GM19239 (cell line): ENCODE results near the gene MAP3K4.

Experiments
- DNase-seq: peaks from one replicate; pipeline ENCODE4 v3.0.0; 2011; ENCODE audit warnings: low spot score; ENCODE audit not compliant: insufficient read length
- FAIRE-seq: peaks from 2 replicates; lab custom pipeline; 2011; peaks lifted over from hg19 to GRCh38; lab: Jason Lieb, UNC

Gene MAP3K4

DNA sequence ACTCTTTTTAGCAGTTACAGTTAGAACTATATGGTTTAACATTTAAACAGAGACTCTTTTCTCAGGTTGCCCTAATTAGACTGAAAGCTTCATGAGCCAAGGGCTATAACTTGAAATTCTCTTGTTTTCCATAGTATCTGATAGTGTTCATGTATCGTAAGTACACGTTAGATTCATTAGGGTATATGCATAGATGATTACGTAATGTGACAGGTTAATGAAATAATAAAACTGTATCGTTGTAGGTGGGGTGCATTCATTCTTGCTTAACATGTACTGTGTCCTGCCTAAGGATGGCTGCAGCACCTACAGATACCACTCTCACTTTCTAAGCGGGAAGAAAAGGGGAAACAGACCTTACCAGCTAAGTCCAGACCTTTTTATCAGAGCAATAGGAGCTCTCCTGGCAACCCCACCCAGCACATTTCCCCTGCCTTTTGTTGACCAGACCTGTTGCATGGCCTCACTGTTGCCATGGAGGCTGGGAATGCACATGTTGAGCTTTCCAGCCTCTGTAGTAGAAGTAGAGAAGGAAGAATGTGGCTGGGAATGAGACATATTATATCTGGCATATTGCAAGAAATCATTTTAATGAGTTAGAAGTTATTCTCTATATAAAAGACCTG, 83.0 kb downstream of the MAP3K4 start:
- DNase-seq (no peak), FAIRE-seq (no peak)

DNA sequence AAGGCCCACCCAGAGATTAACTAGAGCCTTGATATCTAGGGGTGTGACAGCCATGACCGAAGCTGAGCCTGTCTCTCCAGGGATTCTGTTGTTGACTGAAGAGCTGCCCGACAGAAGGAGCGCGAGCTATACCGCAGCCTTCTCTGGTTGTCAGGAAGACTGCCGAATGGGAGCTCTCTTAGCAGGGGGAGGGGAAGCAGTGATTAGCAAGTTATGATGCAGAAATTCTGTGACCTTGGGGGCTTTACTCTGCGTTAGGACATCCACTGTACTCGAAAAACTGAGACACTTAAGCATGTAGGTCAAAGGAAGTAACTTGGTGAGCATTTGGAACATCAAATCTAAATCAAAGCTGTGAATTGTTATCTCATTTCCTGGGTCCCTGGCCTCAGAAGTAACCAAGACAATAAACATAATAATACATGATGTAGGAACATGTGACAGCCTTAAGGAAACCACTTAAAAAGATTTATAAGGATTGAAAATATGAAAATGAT, 84.7 kb downstream of the MAP3K4 start:
- FAIRE-seq (no peak), DNase-seq (no peak)

DNA sequence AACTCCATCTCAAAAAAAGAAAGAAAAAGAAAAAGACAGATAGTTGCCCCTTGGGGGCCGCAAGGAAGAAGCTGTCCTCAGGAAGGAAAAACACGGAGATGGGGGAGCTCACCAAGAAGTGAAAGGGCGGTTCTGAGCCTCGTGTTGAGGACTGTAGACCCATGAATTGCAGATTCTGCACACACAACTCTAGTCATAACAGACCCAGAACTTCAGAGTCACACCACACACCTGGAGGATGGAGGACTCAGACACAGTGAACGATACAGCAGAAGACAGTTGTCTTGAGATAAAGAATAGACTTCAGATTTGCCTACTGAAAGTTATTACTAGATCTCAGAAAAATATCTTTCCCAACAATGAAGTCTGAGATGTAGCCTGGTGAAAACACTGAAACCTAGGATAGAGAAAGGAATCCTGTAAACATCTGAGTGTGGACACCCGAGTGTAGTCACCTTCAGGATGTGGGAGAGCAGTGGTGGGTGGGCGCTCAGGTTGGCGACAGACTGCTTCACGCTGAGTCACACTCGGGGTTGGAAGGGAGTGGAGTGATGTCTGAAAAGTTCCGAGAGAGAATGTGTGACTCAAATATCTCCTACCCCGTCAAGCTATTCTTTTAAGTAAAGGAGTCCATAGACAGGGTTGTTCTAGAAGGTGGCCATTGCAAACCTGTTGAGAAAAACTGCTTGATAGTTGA, 88.1 kb downstream of the MAP3K4 start:
- FAIRE-seq (no peak), DNase-seq (no peak)

DNA sequence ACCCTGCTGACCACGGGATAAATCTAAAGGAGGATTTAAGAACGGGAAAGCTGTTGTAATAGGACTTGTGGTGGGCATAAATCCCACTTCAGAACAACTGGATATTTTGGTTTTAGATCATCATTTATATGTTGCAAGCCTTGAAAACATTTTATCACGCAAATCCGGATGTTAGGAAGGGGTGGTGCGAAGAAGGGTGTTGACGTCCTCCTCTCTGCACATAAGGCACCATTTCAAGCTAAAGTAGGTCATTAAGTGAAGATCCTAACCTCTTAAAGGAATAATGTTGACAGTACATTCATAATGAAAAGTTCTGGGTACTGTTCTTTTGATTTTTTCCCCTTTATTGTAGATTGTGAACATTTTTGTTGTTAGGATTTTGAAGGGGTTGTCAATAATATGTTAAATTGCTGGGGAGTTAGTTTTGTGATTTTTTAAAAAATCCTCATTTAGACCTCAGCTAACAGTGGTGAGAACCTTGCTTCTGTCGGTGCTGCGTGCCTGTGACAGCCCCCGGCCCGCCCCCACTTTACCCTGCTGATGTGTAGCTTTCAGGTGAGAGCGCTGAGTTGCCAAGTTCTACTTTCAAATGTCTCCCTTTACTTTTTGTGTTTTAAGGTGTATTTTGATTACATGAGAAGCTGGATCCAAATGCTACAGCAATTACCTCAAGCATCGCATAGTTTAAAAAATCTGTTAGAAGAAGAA, 88.8 kb downstream of the MAP3K4 start:
- no peak for FAIRE-seq
- no peak for DNase-seq

DNA sequence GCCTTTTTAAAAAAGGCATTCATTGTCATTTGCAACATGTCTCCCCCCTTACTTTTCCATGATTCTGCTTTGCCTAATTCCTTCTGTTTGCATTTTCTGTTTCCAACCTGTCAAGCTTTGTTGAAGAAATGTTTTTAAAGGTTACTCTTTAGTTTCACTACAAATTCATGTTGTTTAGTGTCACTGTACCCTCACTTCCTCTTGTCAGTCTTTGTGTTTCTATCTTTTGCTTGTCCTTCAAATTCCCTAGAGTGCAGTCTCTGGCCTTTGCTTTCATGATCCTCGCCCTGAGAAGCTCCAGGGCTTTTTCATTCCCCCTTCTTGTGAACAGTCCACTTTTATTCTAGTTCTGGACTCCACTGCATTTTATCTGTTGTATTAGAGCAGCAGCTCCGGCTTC, 90.6 kb downstream of the MAP3K4 start:
- DNase-seq (no peak), FAIRE-seq (no peak)

DNA sequence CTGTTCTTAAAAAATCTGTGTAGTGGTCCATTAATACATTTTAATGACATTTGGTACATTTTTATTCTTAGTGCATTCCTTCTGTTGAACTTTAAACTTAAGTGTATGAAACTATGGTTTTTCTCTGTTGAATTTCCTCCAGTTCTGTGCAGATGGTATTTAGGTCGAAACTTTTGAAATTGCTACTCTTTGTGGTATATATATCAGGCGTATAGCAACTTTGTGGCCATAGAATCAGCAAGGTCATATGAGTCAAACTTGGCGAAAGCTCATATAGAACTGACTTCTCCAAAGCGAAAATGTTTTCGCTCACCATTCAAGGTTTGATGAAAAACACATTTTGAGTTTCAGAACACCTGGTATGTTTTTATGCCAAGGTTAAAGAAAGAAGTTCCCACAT, 93.7 kb downstream of the MAP3K4 start:
- no peak for DNase-seq
- no peak for FAIRE-seq

DNA sequence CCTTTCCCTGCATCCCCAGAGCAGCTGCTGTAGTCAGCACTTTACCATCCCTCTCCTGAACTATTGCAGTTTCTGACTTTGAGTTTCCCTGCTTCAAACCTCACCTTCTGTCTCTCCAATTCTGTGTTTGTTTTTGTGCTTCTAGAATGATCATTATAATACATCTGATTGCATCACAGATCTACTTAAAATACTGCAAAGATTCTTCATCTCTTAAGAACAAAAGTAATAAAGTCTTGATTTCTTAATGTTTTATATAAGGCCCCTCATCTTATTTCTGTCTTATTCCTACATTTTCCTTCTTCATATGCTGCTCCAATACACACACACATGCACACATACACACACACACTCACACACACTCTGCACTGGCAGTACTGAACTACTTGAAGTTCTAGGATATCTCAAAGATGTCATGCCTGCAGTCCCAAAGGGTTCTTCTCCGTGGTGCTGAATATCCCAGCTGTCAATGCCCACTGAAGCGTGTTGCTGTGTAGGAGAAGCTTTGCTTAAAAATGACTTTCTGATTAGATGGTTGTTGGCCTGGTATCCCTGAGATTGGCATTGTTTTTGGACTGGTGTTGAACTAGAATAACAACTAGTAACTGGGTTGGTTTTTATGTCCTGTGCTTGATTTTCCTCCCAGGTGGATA, 97.2 kb downstream of the MAP3K4 start:
- DNase-seq (no peak), FAIRE-seq (no peak)

DNA sequence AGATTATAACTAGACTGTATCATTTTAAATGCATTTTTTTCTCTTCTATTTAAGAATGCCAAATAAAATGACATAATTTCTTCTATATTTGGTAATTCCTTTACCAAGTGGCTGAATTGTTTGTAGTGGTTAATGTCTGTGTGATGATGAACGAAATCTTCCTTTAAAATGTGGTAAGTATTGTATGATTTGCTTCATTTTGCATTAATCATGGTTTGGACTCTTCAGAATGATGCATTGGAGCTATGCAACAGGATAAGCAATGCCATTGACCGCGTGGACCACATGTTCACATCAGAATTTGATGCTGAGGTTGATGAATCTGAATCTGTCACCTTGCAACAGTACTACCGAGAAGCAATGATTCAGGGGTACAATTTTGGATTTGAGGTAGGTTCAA, 99.6 kb downstream of the MAP3K4 start:
- FAIRE-seq: no peak
- DNase-seq: no peak

DNA sequence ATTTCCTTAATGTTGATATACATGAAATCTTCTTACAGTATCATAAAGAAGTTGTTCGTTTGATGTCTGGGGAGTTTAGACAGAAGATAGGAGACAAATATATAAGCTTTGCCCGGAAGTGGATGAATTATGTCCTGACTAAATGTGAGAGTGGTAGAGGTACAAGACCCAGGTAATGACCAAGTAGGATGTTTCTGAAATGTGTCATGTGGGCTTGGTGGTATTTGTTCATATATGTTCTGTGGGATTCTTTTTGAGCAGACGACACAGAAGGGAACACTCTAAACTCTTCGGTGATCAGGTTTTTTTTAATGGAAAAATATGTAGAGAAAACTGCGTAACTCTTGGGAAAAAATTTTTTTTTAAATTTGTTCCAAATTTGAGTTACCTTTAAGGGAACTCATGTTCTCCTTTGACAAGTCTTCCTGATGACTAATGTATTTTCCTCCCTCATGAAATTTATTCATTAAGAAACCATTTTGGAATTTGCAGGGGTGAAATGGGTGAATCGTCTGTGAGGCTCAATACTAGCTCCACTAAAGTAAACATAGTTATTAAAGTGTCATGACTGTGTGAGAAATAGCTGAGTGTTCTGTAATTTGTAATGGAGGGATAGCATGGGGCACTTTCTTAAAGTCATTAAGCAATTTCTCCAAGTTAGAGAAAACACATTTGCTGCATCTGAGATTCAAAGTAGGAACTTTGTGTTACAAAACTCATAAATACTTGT, 100.6 kb downstream of the MAP3K4 start:
- DNase-seq (no peak), FAIRE-seq (no peak)

DNA sequence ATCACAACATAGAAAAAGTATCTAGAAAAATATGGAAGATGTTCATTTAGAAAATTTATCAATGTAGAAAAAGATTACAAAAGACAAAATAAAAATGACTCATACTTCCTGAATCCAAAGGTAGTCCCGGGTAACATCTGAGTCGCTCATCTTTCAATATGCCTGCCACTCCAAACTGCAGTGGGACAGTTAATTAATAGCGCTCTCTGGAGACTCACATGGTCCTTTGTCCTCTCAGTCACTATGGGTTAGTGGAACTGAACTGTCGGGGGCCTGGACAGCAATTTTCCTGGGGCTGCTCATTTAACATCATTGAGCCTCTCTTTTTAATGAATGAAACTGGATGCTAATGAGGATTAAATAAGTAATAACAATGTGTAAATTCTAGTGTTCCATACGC, 103.4 kb downstream of the MAP3K4 start:
- FAIRE-seq: no peak
- no peak for DNase-seq

DNA sequence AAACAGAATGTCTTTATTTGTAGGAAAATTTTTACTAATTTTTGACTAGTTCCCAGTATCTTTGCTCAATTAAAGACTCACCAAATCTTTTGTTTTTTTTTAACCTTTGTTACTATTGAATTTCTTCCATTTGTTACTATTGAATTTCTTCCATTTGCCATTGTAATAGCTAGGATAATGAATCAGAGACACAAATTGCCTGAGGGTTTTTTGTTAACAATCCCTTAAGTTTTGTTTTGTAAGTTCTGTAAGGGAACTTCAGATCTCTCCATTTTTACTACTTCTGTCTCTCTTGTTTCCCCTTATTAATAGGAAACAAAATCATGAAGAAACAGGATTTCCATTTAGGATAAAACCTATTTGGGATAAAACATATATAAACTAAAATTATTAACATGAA, 104.3 kb downstream of the MAP3K4 start:
- DNase-seq: no peak
- no peak for FAIRE-seq

DNA sequence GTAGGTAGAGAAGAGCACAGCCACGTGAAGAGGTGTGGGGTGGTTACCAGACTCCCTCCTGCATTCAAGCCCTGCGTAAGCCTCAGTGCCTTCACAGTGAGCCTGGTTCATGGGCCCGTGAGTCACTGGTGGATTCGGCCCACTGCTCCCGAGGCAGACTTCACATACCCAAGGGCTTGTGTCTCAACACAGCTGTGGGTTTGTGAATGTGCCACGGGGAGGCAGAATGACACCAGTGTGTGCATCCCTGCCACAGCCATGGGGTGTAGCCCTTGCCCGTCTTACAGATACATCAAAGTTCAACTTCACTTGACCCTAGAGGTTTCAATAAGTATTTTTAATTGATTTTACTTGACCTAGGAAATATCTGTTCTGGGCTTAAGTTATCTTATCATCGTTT, 108.5 kb downstream of the MAP3K4 start:
- no peak for DNase-seq

DNA sequence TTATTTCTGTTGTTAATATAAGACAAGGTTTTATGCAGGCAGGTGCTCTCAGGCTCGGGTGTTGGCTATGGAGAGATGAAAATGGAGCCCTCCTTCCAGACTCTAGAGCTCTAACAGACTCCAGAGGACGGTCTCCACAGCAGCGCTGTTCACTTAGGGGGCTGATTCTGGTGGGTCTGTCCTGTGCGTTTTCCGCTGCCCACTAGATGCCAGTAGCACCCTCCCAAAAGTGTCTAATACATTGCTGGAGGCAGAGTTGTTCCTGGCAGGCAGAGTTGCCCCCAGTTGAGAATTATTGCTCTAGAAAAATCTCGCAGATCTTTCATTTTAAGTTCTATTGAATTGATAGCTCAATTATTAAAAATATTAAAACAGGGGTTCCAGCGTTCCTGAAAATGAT, 109.9 kb downstream of the MAP3K4 start:
- DNase-seq (no peak), FAIRE-seq (no peak)

More for the DNA sequence above, 108.5 kb downstream of the MAP3K4 start:
- FAIRE-seq: no peak

DNA sequence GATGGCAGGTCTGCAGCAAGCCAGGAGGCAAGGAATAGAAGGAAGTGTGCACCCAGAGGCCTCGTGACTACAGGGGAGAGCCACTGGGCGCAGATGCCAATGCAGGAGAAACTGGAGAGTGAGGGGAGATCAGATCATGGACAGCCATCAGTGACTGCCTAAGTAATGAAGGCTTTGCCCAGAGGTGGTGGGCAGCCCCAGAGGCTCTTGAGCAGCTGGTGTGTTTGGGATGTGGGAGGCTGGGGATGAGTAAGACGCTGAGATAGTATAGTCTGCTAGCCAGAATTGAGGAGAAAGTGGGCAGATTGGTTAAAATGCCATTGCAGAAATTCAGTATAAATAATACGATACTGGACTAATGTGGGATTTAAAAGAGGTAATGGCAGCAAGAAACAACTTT, 111.9 kb downstream of the MAP3K4 start:
- DNase-seq (no peak), FAIRE-seq (no peak)

DNA sequence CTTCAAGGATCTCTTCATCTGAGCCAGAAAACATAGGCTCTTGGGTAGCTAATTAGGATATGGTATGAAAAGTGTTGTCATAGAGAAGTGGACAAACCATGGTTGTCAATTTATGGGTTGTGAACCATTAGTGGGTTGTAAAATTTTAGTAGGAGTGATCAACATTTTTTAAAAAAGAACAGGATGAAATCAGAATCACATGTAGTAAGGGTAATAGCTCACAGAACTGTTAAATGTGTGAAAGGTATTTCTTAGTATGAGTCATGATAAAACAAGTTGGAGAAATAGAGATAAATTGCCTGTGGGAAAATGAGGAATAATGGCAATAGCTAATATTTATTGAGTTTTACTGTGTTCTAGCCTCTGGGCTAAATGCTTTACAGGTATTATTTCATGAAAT, 113.4 kb downstream of the MAP3K4 start:
- FAIRE-seq: no peak
- no peak for DNase-seq

DNA sequence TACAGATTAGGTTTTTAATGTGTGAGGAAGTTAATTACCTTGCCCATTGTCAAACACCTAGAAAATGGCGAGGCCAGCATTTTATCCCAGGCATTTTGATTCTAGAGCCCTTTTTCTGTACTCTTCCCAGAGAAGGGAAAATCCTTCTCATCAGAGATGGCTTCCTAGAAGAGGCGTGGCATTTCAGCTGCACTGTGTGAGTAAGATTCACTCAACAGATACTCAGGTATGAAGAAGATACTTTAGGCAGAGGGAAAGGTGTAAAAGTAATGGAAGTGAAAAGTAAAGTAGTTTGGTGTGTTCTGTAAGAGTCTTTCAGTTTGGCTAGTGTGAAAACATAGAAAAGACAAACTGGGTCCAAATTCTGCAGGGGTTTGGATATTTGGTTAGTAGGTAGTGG, 113.8 kb downstream of the MAP3K4 start:
- no peak for FAIRE-seq
- no peak for DNase-seq

DNA sequence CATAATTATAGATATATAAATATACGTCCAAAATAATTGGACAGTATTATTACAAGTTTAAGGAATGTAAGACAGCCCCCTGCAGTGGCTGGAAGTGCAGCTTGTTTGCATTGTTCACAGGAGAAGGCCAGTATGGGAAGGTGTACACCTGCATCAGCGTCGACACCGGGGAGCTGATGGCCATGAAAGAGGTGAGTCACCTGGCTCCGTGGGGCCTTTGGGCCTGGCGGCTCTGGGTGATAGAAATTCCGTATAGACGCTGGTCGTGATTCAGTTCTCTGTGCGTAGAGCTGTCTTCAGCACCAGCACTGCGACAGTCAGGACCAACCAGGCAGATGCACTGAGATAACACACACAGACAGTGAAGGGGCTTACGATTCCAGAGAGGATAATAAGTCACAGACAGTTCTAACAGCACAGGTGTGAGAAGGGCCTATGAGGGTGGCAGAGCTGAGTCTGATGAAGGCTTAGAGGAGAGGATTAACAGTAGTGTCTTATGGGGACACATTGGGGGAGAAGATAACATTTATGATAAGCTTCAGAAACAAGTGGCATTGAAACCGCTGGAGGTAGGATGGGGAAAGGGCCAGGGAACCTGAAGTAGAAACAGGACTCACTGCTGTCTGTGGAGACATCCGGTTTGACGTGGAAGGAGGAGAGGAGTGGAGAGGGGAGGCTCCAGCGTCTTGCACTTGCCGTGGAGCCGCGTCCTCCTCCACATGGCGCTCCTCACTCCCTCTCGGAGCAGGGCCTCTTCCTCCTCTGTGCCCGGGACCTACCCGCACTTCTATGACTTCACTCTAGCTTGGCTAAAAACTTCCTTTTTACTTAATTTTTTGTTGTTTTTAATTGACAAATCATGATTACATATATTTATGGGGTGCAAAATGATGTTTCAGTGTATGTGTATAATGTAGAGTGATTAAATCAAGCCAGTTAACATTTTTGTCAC, 116.5 kb downstream of the MAP3K4 start:
- FAIRE-seq (no peak), DNase-seq (no peak)

DNA sequence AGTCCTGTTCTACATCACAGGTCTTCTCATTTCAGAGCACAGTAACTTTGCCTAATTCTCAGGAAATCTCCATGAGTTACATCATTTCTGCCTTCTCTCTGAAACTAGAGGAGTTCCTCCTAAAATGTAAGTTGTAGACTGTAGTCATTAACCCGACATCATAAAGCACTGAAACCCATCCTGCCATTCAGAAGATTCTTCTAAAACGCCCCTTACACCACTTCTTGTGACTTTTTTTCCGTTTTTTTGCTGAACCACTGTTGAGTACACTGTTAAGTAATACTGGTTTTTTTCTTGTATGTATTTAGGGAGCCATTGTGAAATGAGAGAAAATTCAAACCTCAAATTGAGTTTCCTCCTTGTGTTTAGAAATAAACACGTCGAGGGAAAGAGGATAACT, 117.3 kb downstream of the MAP3K4 start:
- no peak for FAIRE-seq

DNA sequence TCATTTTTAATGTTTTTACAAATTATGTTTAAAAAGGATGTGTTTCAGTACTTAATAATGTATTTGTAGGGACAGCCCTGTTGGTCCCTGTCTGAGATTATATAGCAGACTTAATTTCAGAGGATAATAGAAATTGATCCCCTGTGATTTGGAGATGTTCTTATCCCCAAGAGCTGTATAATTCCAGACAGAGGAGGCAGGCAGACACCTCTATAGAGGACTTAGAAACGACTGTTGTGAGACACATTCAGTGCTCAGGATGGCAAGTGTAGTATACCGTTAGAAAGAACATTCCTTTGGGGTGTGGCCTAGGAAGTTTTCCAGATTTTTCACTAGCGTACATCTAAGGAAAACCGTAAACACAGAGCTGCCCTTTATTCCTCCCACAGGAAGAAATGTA, 117.8 kb downstream of the MAP3K4 start:
- no peak for FAIRE-seq
- DNase-seq: no peak

More for the DNA sequence above, 117.3 kb downstream of the MAP3K4 start:
- no peak for DNase-seq
